OCI-LY7 (cell line): ENCODE data around the gene IPCEF1.

Experiments used
- EZH2phosphoT487 ChIP-seq: fragments of 200-600 bp; sonication (generic); IDR thresholded peaks from 2 replicates; pipeline ENCODE4 v1.6.1; 2018; ENCODE audit warnings: low read depth, borderline replicate concordance, mild to moderate bottlenecking, mixed run types, antibody characterized with exemption, low read length, moderate library complexity, mixed read lengths
- TF ChIP-seq, protein P1 (sequence below): fragments of 200-600 bp; sonication (generic); conservative IDR thresholded peaks from 2 replicates; pipeline ENCODE4 v1.5.1; 2014; ENCODE audit warnings: mild to moderate bottlenecking, antibody characterized with exemption, low read length, moderate library complexity, mixed read lengths

DNA sequence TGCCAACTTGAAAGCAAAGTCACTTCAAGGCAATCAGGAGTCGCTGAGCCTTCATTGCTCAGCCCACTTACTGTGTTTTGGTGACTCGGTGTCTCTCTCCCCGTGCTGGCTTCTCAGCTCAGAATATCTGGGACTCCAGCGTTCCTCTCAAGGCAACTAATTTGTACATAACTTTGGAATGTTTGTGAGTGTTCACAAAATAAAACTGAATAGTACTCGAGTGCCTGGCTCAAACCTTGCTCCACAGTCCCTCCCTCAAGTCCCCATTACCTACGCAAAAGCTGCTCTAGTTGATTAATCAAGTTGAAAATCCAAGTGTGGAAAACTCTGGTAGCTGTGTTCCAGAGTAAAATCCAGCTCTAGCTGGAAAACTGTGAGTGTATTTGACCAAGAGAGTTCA lies 8.6 kb downstream of the IPCEF1 start:
- TF ChIP-seq, protein P1, sequence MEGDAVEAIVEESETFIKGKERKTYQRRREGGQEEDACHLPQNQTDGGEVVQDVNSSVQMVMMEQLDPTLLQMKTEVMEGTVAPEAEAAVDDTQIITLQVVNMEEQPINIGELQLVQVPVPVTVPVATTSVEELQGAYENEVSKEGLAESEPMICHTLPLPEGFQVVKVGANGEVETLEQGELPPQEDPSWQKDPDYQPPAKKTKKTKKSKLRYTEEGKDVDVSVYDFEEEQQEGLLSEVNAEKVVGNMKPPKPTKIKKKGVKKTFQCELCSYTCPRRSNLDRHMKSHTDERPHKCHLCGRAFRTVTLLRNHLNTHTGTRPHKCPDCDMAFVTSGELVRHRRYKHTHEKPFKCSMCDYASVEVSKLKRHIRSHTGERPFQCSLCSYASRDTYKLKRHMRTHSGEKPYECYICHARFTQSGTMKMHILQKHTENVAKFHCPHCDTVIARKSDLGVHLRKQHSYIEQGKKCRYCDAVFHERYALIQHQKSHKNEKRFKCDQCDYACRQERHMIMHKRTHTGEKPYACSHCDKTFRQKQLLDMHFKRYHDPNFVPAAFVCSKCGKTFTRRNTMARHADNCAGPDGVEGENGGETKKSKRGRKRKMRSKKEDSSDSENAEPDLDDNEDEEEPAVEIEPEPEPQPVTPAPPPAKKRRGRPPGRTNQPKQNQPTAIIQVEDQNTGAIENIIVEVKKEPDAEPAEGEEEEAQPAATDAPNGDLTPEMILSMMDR = no peak
- no peak for TF ChIP-seq EZH2phosphoT487
